GM12878 (cell line): Measurements from ENCODE around the gene DLGAP3. TPM values are rescaled to one million over a fixed set of nuclear protein-coding genes. Genes with fewer than 3 reads are reported as not detected.

Experiments
- CBX3 ChIP-seq: fragments of 200-600 bp; sonication (generic); IDR thresholded peaks from 2 replicates; pipeline ENCODE4 v1.6.1; 2016; ENCODE audit warnings: low read depth, borderline replicate concordance
- GABPA ChIP-seq: IDR thresholded peaks from 2 replicates; pipeline ENCODE4 v1.6.1; 2014; ENCODE audit warnings: antibody characterized with exemption, low read depth, mild to moderate bottlenecking, inconsistent platforms
- IRF5 ChIP-seq: fragments of 450-650 bp; IDR thresholded peaks from 2 replicates; pipeline ENCODE4 v1.6.1; 2017; ENCODE audit warnings: borderline replicate concordance
- JUND ChIP-seq: IDR thresholded peaks from 2 replicates; pipeline ENCODE4 v1.6.1; 2012; ENCODE audit warnings: low read depth, mild to moderate bottlenecking, low read length, improper control_type of control experiment, moderate library complexity
- MTA2 ChIP-seq: fragments of 450-650 bp; IDR thresholded peaks from 2 replicates; pipeline ENCODE4 v1.6.1; 2016; ENCODE audit warnings: low read depth, mild to moderate bottlenecking, moderate library complexity
- NR2C1 ChIP-seq: fragments of 450-650 bp; IDR thresholded peaks from 2 replicates; pipeline ENCODE4 v1.6.1; 2017; ENCODE audit warnings: antibody characterized with exemption, mild to moderate bottlenecking, moderate library complexity
- REST ChIP-seq: IDR thresholded peaks from 2 replicates; pipeline ENCODE4 v1.6.1; 2012; ENCODE audit warnings: mild to moderate bottlenecking, low read depth, low read length
- TAF1 ChIP-seq: IDR thresholded peaks from 2 replicates; pipeline ENCODE4 v1.6.1; 2011; ENCODE audit warnings: mild to moderate bottlenecking, low read depth, low read length, borderline replicate concordance
- TBL1XR1 ChIP-seq: IDR thresholded peaks from 2 replicates; pipeline ENCODE4 v1.6.1; 2012; ENCODE audit warnings: low read depth, low read length, improper control_type of control experiment
- ZSCAN29 ChIP-seq: fragments of 450-650 bp; IDR thresholded peaks from 2 replicates; pipeline ENCODE4 v1.6.1; 2017; ENCODE audit warnings: mild to moderate bottlenecking, moderate library complexity
- polyA plus RNA-seq, 11 experiments: library from polyadenylated mRNA; depleted of rRNA in 4 of 11; unstranded in 6 of 11; stranded (reverse) in 5 of 11; fragments of >200 nt; fragmentation: Nextera tagmentation in 4 of 11; fragmentation: Illumina TruSeq in 1 of 11; extraction: Ambion mirVana in 4 of 11; extraction: Trizol in 1 of 11; gene quantifications; 1 replicate in 1 of 11; 2 replicates in 10 of 11; pipeline versions ENCODE4 v1.2.1 to v1.2.3, GENCODE V29; 2011 to 2016; ENCODE audit warnings: inconsistent platforms in 2 of 11, missing spikeins in 2 of 11, low read depth in 1 of 11
- total RNA-seq, 4 experiments: library from RNA; depleted of rRNA in 3 of 4; stranded (reverse); fragments of >200 nt in 3 of 4; fragmentation: Illumina TruSeq in 1 of 4; extraction: Trizol in 1 of 4; gene quantifications; 2 replicates each; pipeline versions ENCODE4 v1.2.1 to v1.2.3, GENCODE V29; 2013 to 2021

Gene DLGAP3
- total and polyA plus RNA-seq, 10 of the 15 experiments (the other 5 are each of a cell fraction or from before 2014, with no cell fraction given), result 0.03 to 0.15 (median 0.08) TPM; not detected in 4

GRCh38 chr1:34899906-34900305 lies 29.5 kb downstream of the DLGAP3 start (continued):
- TF ChIP-seq IRF5 (no peak), NR2C1 (no peak), TBL1XR1 (no peak), GABPA (no peak), CBX3 (no peak), TAF1 (no peak), JUND (no peak), REST (no peak), ZSCAN29 (no peak), MTA2 (no peak)
